Activated CD4-positive, CD25-positive, alpha-beta regulatory T cell treated with anti-CD3 and anti-CD28 coated beads, Interleukin-2, amount 50 U/mL, for 16 hours (primary cell): ENCODE results near the gene CTDSP1.

Experiments used
- DNase-seq: peaks from one replicate; pipeline ENCODE4 v3.0.0-alpha.2; 2020; ENCODE audit warnings: low read depth, low spot score

The CTDSP1 gene

DNA sequence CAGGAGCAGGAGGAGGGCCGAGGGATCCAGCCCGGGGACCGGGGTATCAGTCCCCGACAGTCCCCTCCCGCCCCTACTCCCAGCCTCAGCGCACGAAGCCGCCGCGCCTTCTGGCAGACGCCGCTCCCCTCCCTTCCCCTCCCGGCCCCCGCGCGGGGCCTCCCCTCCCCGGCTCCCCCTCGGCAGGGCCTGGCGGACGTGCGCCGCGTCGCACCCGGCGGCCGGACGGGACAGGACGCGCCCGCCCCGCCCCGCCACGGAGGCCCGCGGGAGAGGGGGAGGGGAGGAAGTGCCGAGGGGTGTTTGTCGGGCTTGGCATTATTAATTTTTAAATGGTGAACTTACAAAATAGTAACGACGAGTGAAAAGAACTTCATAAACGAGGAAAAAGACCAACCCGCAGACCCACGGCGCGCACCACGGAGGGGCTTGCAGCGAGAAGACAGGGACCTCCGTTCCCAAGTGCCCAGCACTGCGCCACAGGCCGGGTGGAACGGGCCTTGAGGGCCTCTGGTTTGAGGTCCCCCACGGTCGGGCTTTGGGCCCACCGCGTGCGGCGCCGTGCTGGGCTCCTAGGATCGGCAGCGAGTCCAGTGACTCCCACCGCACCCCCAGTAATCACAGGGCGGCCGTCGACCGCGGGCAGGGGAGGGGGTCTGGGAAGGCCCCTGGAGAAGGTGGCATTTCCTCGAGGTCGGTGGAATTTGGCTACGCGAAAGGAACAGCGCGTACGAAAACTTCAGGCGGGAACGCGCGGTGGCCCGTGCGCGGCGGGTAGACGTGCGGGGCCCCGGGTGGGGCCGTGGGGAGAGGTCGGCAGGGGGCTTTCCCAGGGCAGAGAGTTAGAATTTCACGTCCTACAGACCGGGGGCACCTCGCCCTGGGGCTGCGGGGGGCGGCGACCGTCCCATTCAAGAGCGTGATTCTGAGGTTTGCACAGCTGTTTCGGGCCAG lies 954 bp upstream of the CTDSP1 start:
- DNase-seq = peak; percentile 47

DNA sequence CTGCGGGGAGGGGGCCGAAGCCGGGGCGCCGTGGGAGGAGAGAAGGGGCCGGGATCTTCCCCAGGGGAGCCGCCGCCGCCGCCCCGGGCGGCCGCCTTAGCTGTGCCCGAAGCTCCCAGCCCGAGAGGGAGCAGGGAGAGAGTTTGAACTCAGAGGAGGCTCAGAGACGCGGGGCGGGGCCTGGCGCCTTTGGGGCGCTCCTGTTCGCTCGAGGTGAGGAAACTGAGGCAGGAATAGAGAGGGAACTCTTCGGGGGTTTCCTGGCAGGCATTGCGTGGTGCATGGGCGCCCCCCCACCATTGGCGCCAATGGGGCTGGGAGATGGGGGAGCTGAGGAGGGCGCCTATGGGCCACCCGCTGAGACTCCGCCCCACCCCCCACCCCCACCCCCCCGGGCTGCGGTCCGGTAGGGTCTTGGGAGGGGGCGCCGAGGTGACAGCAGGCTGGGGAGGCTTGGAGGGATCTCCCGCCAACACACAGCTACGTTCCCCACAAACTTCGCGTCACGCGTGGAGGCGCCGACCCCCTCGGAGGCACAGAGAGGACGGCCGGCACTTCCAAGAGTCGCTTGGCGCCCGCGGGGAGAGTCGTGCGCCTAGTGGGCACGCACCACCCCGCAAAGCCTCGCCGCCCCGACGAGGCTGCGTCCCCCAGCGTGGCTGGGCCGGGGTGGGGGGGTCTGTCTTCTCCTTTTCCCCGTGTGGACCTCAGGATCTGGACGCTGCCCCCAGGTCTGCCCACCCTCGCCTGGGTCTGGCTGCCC lies 680 bp downstream of the CTDSP1 start:
- no peak for DNase-seq

DNA sequence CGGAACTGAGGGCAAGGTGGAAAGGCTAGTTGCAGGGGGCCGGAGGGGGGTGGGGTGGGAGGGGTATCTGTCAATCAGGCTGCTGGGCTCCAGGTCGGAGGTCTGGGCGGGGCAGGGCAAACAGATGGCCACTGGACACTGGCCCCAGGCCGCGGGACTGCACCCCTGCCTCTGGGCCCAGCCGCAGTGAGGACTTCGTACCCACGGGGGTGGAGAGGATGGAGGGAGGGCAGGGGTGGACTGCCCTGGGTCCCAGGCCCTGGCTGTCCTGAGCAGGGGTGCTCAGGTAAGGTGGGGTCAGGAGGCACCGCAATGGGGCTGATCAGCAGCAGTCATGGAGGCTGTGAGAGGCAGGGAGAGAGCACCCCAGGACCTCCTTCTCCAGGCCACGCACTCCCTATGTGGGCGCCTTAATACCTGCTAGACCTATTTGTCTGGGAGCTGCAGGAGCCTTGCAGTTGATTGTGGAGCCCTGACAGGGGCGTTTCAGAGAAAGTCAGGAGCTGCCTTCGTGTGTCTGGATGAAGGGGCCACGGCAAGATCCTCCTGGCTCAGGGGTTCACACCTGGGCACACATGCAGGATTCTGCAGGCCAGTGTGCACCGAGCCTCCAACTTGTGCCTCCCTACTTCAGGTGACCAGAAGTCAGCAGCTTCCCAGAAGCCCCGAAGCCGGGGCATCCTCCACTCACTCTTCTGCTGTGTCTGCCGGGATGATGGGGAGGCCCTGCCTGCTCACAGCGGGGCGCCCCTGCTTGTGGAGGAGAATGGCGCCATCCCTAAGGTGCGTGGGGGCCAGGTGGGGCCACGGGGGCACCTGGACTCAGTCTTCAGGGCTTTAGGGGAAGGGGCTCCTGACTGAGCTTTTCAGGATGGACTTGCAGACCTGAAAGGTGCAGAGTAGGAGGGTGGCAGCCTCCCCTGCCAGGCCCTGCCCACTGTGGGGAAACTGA lies 1.5 kb downstream of the CTDSP1 start:
- no peak for DNase-seq

DNA sequence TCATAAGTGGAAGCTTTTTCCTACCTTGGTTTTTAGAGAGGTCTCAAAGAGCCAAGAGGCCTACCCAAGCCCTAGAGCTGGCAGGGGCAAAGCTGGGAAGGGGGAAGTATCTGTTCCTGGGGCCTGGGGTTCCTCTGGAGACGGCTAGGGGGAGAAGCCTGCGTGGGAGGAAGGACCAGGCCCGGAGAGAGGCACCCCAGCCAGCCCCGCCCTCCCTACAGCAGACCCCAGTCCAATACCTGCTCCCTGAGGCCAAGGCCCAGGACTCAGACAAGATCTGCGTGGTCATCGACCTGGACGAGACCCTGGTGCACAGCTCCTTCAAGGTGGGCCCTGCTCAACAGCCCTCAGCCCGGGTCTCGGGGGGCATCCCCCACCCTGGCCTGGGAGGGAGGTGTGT lies 2.2 kb downstream of the CTDSP1 start:
- DNase-seq = no peak

DNA sequence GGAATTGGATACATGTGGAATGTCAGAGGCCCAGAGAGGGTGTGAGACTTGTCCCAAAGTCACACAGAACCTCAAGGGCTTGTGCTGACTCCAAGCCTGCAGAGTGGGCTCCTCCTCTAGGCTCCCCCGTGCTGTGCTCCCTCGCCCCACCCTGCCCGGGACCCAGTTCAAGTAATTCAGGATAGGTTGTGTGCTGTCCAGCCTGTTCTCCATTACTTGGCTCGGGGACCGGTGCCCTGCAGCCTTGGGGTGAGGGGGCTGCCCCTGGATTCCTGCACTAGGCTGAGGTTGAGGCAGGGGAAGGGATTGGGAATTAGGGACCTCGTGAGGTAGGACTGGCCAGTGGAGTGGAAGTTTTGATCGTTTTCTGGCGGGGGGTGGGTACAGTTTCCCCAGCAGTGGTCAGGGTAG lies 2.8 kb downstream of the CTDSP1 start:
- no peak for DNase-seq

DNA sequence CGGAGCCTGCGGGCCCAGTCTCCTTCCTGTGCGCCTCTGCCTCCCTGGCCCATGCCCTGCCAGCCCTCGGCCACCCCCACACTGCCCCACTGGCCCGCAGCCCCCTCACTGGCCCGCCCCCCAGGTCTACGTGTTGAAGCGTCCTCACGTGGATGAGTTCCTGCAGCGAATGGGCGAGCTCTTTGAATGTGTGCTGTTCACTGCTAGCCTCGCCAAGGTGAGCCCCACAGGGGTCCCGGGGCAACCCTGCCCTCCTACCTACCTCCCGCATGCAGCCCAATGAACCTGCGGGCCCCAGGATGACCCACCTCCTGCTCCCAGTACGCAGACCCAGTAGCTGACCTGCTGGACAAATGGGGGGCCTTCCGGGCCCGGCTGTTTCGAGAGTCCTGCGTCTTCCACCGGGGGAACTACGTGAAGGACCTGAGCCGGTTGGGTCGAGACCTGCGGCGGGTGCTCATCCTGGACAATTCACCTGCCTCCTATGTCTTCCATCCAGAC lies 3.3 kb downstream of the CTDSP1 start:
- DNase-seq = no peak

DNA sequence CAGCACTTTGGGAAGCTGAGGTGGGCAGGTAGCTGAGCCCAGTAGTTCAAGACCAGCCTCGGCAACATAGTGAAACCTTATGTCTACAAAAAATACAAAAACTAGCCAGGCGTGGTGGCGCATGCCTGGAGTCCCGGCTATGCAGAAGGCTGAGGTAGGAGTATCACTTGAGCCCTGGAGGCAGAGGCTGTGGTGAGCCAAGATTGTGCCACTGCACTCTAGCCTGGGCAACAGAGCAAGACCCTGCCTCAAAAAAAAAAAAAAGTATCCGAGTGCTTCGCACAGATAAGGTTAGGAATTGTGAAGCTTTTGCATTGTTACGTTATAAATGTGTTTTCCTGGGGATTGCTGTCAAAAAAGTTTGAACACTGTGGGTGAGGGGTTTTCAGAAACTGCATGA lies 4.1 kb downstream of the CTDSP1 start:
- no peak for DNase-seq

DNA sequence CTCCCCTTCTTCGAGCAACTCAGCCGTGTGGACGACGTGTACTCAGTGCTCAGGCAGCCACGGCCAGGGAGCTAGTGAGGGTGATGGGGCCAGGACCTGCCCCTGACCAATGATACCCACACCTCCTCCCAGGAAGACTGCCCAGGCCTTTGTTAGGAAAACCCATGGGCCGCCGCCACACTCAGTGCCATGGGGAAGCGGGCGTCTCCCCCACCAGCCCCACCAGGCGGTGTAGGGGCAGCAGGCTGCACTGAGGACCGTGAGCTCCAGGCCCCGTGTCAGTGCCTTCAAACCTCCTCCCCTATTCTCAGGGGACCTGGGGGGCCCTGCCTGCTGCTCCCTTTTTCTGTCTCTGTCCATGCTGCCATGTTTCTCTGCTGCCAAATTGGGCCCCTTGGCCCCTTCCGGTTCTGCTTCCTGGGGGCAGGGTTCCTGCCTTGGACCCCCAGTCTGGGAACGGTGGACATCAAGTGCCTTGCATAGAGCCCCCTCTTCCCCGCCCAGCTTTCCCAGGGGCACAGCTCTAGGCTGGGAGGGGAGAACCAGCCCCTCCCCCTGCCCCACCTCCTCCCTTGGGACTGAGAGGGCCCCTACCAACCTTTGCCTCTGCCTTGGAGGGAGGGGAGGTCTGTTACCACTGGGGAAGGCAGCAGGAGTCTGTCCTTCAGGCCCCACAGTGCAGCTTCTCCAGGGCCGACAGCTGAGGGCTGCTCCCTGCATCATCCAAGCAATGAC lies 4.8 kb downstream of the CTDSP1 start:
- no peak for DNase-seq

DNA sequence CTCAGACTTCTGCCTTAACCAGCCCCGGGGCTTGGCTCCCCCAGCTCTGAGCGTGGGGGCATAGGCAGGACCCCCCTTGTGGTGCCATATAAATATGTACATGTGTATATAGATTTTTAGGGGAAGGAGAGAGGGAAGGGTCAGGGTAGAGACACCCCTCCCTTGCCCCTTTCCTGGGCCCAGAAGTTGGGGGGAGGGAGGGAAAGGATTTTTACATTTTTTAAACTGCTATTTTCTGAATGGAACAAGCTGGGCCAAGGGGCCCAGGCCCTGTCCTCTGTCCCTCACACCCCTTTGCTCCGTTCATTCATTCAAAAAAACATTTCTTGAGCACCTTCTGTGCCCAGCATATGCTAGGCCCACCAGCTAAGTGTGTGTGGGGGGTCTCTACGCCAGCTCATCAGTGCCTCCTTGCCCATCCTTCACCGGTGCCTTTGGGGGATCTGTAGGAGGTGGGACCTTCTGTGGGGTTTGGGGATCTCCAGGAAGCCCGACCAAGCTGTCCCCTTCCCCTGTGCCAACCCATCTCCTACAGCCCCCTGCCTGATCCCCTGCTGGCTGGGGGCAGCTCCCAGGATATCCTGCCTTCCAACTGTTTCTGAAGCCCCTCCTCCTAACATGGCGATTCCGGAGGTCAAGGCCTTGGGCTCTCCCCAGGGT lies 5.5 kb downstream of the CTDSP1 start:
- DNase-seq = no peak

DNA sequence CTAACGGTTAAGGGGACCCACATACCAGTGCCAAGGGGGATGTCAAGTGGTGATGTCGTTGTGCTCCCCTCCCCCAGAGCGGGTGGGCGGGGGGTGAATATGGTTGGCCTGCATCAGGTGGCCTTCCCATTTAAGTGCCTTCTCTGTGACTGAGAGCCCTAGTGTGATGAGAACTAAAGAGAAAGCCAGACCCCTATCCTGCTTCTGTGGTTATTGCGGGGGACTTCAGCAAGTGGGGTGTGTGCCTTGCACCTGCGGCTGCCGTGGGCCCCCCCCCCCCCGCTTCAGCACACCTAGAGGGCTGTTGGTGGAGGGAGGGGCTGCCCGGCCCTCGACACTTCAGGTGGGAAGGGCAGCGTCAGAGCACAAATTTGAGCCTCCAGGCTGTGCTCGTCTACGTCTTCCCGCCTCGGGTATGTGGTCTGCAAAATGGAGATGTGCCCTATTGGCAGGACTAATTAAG lies 6.1 kb downstream of the CTDSP1 start:
- DNase-seq = no peak

DNA sequence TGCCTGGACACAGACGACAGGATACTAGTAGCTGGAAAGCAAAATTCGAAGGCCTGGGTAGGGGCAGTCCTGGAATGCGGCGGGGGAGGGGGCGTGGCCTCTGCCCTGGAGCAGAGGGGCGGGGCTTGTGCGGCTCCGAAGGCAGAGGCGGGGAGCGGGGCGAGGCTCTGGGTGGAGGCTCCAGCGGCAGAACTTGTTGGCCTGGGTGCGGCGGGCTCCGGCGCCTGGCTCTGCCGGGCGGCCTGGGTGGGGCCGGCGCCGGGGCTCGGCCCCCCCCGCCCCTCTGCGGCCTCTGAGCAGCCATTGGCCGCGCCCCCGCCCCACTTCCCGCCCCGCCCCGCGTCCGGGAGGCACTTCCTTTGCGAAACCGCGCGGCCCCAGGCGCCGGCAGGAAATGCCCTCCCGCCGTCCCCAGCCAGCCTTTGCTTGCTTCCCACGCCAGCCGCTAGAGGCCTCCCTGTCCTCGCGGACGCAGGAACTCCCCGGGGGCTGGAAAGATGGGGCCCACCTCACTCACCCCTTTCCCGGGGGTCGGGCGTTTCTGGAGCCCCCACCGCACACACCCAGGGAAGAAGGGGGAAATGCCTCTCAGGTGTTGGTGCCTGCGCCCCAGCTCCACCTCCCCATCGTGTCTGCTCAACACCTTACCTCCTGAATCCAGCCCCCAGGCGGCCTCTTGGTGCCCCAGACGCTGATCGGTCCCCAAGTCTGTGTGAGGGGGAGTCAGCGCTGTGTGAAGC lies 6.7 kb downstream of the CTDSP1 start:
- DNase-seq = peak; percentile 79

DNA sequence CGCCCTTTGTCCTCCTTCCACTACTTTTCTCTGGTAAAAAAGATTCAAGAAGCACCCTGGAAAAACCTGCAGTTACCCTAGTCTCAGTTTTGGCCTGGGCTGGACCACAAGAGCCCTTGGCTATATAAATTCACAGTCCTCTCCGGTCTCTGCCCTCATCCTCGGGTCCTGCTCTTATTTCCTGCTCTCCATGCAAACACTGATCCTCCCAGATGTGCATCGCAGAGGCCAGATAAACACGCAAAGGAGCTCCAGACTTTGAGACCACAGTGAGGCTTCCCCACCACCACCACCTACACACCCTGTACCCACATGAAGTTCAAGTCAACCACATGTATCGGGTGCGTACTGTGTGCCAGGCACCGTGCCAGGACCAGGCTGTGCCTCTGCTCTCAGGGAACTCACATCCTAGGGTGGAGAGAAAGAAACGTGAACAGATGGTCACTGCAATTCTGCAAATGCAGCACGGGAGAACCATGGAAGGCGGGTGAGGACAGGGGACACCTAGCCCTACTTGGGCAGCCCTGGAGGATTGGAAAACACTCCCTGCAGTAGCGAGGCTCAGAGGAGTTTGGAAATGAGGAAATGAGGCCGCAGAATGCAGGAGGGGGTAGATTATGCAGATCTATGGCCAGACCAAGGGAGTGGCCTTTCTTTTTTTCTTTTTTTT lies 7.4 kb downstream of the CTDSP1 start:
- no peak for DNase-seq

DNA sequence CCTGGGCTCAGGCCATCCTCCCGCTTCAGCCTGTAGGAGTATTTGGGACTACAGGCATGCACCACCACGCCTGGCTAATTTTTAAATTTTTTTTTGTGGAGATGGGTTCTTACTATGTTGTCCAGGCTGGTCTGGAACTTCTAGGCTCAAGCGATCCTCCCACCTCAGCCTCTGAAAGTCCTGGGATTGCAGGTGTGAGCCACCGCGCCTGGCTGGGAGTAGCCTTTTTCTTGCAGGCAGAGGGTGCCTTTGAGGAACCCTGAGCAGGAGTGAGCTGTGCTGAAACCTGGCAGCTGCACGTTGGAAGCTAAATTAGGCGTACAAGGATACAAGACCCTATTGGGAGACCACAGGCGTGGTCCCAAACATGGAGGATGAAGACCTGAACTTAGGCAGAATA lies 8.0 kb downstream of the CTDSP1 start:
- DNase-seq = no peak

DNA sequence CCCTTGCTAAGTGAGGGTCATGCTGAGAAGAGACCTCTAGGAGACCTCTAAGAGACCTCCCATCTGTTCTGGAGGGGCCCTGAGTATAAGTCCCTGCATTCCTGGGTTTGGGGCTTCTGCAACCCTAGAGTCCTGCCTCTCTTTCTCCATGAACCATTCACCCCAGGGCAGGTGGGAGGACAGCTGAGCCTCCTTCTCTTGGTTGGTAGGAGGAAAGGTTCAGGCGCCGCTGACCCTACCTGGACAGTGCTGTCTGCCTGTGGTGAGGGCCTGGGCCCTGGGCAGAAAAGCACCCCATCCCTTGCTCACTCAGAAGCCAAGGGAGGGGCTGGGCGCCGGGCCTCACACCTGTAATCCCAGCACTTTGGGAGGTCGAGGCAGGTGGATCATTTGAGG lies 18.7 kb downstream of the CTDSP1 start:
- DNase-seq = no peak

DNA sequence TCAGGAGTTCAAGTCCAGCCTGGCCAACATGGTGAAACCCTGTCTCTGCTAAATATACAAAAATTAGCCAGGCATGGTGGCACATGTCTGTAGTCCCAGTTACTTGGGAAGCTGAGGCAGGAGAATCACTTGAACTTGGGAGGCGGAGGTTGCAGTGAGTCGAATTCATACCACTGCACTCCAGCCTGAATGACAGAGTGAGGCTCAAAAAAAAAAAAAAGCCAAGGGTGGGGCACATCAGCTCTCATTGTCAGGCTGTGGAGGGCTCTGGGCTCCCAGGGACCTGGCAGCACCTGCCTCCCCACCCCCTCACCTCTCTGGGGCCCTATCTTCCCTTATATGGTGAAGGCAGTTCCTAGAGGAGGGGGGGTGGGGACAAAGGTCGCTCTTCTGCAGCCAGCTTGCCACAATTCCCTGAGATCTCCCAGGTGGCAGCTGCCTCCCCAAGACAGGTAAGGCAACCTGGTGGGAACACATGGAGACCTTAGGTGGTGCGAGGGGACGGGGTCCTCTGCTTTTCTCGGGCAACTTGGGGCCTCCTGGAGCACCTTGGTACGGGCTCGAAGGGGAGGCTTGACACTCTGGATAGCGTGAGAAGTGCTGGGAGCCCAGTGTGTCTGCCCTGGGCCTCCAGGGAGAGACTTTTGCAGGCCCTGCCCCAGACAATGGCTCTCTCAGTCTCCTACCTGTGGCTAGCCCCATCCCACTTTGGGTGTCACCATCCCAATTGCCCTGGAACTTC lies 19.2 kb downstream of the CTDSP1 start, which contains the start of gene VIL1:
Gene VIL1 (plus strand): TSS at position 407 of the 742 bp plus-strand sequence. CDS start 4,656 bp downstream, outside the sequence.
- DNase-seq = no peak

DNA sequence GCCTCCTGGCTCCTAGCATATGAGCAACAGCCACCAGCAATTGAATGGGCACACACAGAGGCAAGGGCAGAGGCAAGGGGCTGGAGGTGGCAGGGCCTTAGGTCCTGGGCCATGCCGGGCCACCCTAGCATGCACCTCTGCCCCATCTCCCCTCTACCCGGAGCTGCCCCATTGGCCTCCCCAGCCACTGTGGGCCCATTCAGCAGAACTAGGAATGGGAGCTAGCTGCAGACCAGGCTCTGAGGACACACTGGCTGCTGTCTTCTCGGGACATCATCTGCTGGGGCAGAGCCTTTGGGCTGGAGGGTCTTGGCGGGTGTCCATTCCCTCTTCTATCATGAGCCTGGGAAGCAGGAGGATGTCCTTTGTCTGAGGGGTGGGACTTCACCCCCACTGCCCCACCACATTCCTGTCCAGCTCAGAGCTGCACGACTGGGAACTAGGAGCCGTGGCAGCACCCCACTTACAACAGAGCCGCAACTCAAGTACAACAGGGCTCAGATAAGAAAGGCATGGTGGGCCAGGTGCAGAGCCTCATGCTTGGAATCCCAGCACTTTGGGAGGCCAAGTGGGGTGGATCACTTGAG lies 20.1 kb downstream of the CTDSP1 start:
- no peak for DNase-seq

DNA sequence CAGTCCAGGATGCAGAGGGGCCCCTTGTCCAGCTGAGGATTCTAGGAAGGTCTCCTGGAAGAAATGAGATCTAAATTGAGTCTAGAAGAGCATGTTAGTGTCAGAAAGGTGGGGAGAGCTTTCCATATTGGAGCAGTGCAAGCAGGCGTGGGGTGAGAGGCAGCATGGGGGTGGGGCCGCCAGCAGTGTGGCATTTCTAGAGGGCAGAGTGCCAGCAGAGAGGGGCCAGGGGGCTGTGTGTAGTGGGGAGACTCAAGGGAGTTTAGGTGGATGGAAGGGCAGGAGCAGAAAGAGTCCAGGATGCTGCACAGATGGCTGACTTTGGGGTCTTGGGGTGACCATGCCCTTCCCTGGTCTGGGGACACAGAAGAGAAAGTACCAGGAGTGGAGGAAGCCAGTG lies 21.4 kb downstream of the CTDSP1 start:
- DNase-seq = no peak
